CD4-positive, alpha-beta T cell treated with Interleukin-15 for 4 hours (primary cell): Measurements from ENCODE around the gene KCNAB2.

ENCODE experiments used
- DNase-seq: peaks from one replicate; pipeline ENCODE4 v3.0.0-alpha.2; 2020; ENCODE audit warnings: low spot score

Gene KCNAB2

GRCh38 chr1:6110326-6110725 lies 64.6 kb downstream of the KCNAB2 start:
- no peak for DNase-seq

GRCh38 chr1:6111571-6111970 lies 65.9 kb downstream of the KCNAB2 start:
- DNase-seq: no peak

- no peak for DNase-seq
Observed at GRCh38 chr1:6111991-6112689, 66.5 kb downstream of the KCNAB2 start.

GRCh38 chr1:6112690-6113005 lies 67.0 kb downstream of the KCNAB2 start:
- no peak for DNase-seq

- DNase-seq: no peak
Observed at GRCh38 chr1:6113116-6113515, 67.4 kb downstream of the KCNAB2 start.

- no peak for DNase-seq
Observed at GRCh38 chr1:6113745-6114144, 68.1 kb downstream of the KCNAB2 start.

GRCh38 chr1:6116137-6116536 lies 70.4 kb downstream of the KCNAB2 start:
- DNase-seq: no peak

- DNase-seq: no peak
Observed at GRCh38 chr1:6117064-6117463, 71.4 kb downstream of the KCNAB2 start.

GRCh38 chr1:6117624-6118023 lies 71.9 kb downstream of the KCNAB2 start:
- no peak for DNase-seq

GRCh38 chr1:6118415-6118814 lies 72.7 kb downstream of the KCNAB2 start:
- DNase-seq: no peak

GRCh38 chr1:6121021-6121421 lies 75.3 kb downstream of the KCNAB2 start:
- no peak for DNase-seq

- DNase-seq: no peak
Observed at GRCh38 chr1:6121651-6122370, 76.1 kb downstream of the KCNAB2 start.

GRCh38 chr1:6123083-6123482 lies 77.4 kb downstream of the KCNAB2 start:
- DNase-seq: no peak

GRCh38 chr1:6123816-6124215 lies 78.1 kb downstream of the KCNAB2 start:
- DNase-seq: no peak

- DNase-seq: no peak
Observed at GRCh38 chr1:6124341-6124740, 78.7 kb downstream of the KCNAB2 start.

- no peak for DNase-seq
Observed at GRCh38 chr1:6124746-6125365, 79.2 kb downstream of the KCNAB2 start.

- DNase-seq: no peak
Observed at GRCh38 chr1:6125366-6125765, 79.7 kb downstream of the KCNAB2 start.

- no peak for DNase-seq
Observed at GRCh38 chr1:6126028-6126427, 80.3 kb downstream of the KCNAB2 start.

GRCh38 chr1:6126521-6127067 lies 80.9 kb downstream of the KCNAB2 start:
- no peak for DNase-seq

- DNase-seq: peak; percentile 66
Observed at GRCh38 chr1:6127587-6128163, 82.0 kb downstream of the KCNAB2 start.

GRCh38 chr1:6128276-6129081 lies 82.8 kb downstream of the KCNAB2 start:
- DNase-seq: no peak

- DNase-seq: no peak
Observed at GRCh38 chr1:6129313-6129712, 83.6 kb downstream of the KCNAB2 start.
